Activated CD4-positive, alpha-beta memory T cell treated with anti-CD3 and anti-CD28 coated beads for 36 hours (primary cell): ENCODE measurements around the gene EFTUD2. TPM values are rescaled to one million over a fixed set of nuclear protein-coding genes. Genes with fewer than 3 reads are reported as not detected.

ENCODE experiments used
- CTCF ChIA-PET: fragments of 350-600 bp; sonication (Branson Sonifier 250); formaldehyde crosslinking; loops from one replicate; lab custom pipeline; 2021; ENCODE audit warnings: antibody characterized with exemption, inconsistent platforms; lab: Charles Lee
- POLR2A ChIA-PET: fragments of 350-600 bp; sonication (Branson Sonifier 250); formaldehyde crosslinking; loops from one replicate; lab custom pipeline; 2021; ENCODE audit warnings: antibody characterized with exemption; lab: Charles Lee
- DNase-seq: peaks from one replicate; pipeline ENCODE4 v3.0.0-alpha.2; 2020
- H3K27ac Mint-ChIP-seq: one replicate; pipeline ENCODE4 v1.8.0; 2021; ENCODE audit warnings: mixed read lengths
- H3K27me3 Mint-ChIP-seq: one replicate; pipeline ENCODE4 v1.8.0; 2021; ENCODE audit warnings: mixed read lengths
- H3K36me3 Mint-ChIP-seq: one replicate; pipeline ENCODE4 v1.8.0; 2021; ENCODE audit warnings: mixed read lengths
- H3K4me1 Mint-ChIP-seq: one replicate; pipeline ENCODE4 v1.8.0; 2021; ENCODE audit warnings: low read depth, mixed read lengths
- H3K4me3 Mint-ChIP-seq: one replicate; pipeline ENCODE4 v1.8.0; 2021; ENCODE audit warnings: mild to moderate bottlenecking, mixed read lengths
- H3K9me3 Mint-ChIP-seq: one replicate; pipeline ENCODE4 v1.8.0; 2021; ENCODE audit warnings: mixed read lengths
- intact Hi-C: fragments of 100-400 bp; cut with micrococcal nuclease; formaldehyde crosslinking; loops from one replicate; pipeline ENCODE4 v1.15.1; 2023
- total RNA-seq, 2 experiments: library from RNA; stranded (reverse); gene quantifications; one replicate each; pipeline ENCODE4 v1.2.3, GENCODE V29; 2021

EFTUD2 gene
- total RNA-seq, 2 experiments from 2014 or later, result 162 to 171 TPM

- Mint-ChIP-seq H3K9me3 (no peaks in the 10 kb centered on the region), H3K4me3 (no peak overlapping the region), H3K36me3 (peaks cover 3% of the 10 kb centered on the region), H3K27ac (no peak overlapping the region), H3K27me3 (no peaks in the 10 kb centered on the region), H3K4me1 (peaks cover 17% of the 10 kb centered on the region)
- no peak for DNase-seq
- ChIA-PET POLR2A (no interaction called here), CTCF (interaction anchor here (1.1 to 3.9 kb wide), 6 partner anchors 10 to 235 kb away, joined by 3 to 21 read pairs (median 4); partner anchors contain the start of gene ACBD4)
- intact Hi-C loops, result no loop called here
Observed at GRCh38 chr17:44900894-44901293, 1.6 kb upstream of the EFTUD2 start.

- H3K27me3 Mint-ChIP-seq, result no peaks in the 10 kb centered on the region
- intact Hi-C loops, result loop anchor here (1.0 to 5.0 kb wide), 2 partner anchors 124 to 190 kb away; partner anchors contain the start of gene DBF4B
Observed at GRCh38 chr17:44898768-44899073, 524 bp downstream of the EFTUD2 start.

GRCh38 chr17:44894642-44895041 is 4.6 kb downstream of the EFTUD2 start:
- DNase-seq, result no peak
- Mint-ChIP-seq H3K36me3 (peaks cover 16% of the 10 kb centered on the region), H3K27ac (no peak overlapping the region), H3K4me1 (peaks cover 26% of the 10 kb centered on the region), H3K4me3 (no peak overlapping the region), H3K9me3 (no peaks in the 10 kb centered on the region), H3K27me3 (no peaks in the 10 kb centered on the region)
- POLR2A ChIA-PET, result no interaction called here
- intact Hi-C loops, result loop anchor here (5.0 kb wide), 1 partner anchor 128 kb away; no protein-coding TSS in a partner anchor
- CTCF ChIA-PET, result interaction anchor here (0.9 to 1.0 kb wide), 2 partner anchors 16 to 241 kb away, joined by 3 to 4 read pairs; partner anchors contain the start of gene ACBD4

More at GRCh38 chr17:44898768-44899073, 524 bp downstream of the EFTUD2 start:
- CTCF ChIA-PET, result interaction anchor here (0.8 to 3.9 kb wide), 11 partner anchors 12 to 299 kb away, joined by 3 to 21 read pairs (median 5); partner anchors contain the start of gene ACBD4
- Mint-ChIP-seq H3K9me3 (no peaks in the 10 kb centered on the region), H3K27ac (peak overlapping the region; percentile 99), H3K4me3 (peak overlapping the region; percentile 87), H3K36me3 (peaks cover 10% of the 10 kb centered on the region), H3K4me1 (peaks cover 22% of the 10 kb centered on the region)
- POLR2A ChIA-PET, result interaction anchor here (1.1 to 2.1 kb wide), 5 partner anchors 15 to 250 kb away, joined by 3 to 7 read pairs (median 5); partner anchors contain the start of genes CCDC43, HEXIM1 and NMT1
- no peak for DNase-seq

GRCh38 chr17:44892250-44892649 is 7.0 kb downstream of the EFTUD2 start:
- H3K4me3 Mint-ChIP-seq, result no peak overlapping the region

GRCh38 chr17:44889003-44889402 is 10.2 kb downstream of the EFTUD2 start:
- no peaks in the 10 kb centered on the region for H3K27me3 Mint-ChIP-seq
- peaks cover 17% of the 10 kb centered on the region for H3K36me3 Mint-ChIP-seq
- no peaks in the 10 kb centered on the region for H3K9me3 Mint-ChIP-seq
- intact Hi-C loops, result no loop called here
- H3K4me3 Mint-ChIP-seq, result no peak overlapping the region
- H3K27ac Mint-ChIP-seq, result no peak overlapping the region
- peaks cover 14% of the 10 kb centered on the region for H3K4me1 Mint-ChIP-seq
- no peak for DNase-seq
- CTCF ChIA-PET, result no interaction called here
- POLR2A ChIA-PET, result no interaction called here

More at GRCh38 chr17:44892250-44892649, 7.0 kb downstream of the EFTUD2 start:
- Mint-ChIP-seq H3K36me3 (peaks cover 16% of the 10 kb centered on the region), H3K27me3 (no peaks in the 10 kb centered on the region), H3K9me3 (no peaks in the 10 kb centered on the region), H3K27ac (no peak overlapping the region), H3K4me1 (peaks cover 19% of the 10 kb centered on the region)
- intact Hi-C loops, result no loop called here
- no peak for DNase-seq
- CTCF ChIA-PET, result interaction anchor here (0.7 to 1.7 kb wide), 3 partner anchors 14 to 50 kb away, joined by 3 to 6 read pairs (median 5); no protein-coding TSS in a partner anchor
- POLR2A ChIA-PET, result no interaction called here

GRCh38 chr17:44887971-44888954 is 11.0 kb downstream of the EFTUD2 start:
- intact Hi-C loops, result no loop called here
- DNase-seq, result no peak
- Mint-ChIP-seq H3K36me3 (peaks cover 19% of the 10 kb centered on the region), H3K4me1 (peaks cover 11% of the 10 kb centered on the region), H3K9me3 (no peaks in the 10 kb centered on the region), H3K27ac (no peak overlapping the region), H3K27me3 (no peaks in the 10 kb centered on the region), H3K4me3 (no peak overlapping the region)
- POLR2A ChIA-PET, result no interaction called here
- CTCF ChIA-PET, result no interaction called here

- intact Hi-C loops, result no loop called here
- ChIA-PET POLR2A (no interaction called here), CTCF (no interaction called here)
- Mint-ChIP-seq H3K27ac (no peak overlapping the region), H3K4me1 (peaks cover 10% of the 10 kb centered on the region), H3K9me3 (no peaks in the 10 kb centered on the region), H3K36me3 (peaks cover 26% of the 10 kb centered on the region), H3K27me3 (no peaks in the 10 kb centered on the region), H3K4me3 (no peak overlapping the region)
- DNase-seq, result no peak
Observed at GRCh38 chr17:44887016-44887415, 12.2 kb downstream of the EFTUD2 start.

- no peaks in the 10 kb centered on the region for H3K27me3 Mint-ChIP-seq
- ChIA-PET CTCF (no interaction called here), POLR2A (no interaction called here)
- DNase-seq, result no peak
- H3K27ac Mint-ChIP-seq, result no peak overlapping the region
- intact Hi-C loops, result no loop called here
- H3K9me3 Mint-ChIP-seq, result no peaks in the 10 kb centered on the region
- H3K36me3 Mint-ChIP-seq, result peaks cover 33% of the 10 kb centered on the region
- H3K4me3 Mint-ChIP-seq, result no peak overlapping the region
- H3K4me1 Mint-ChIP-seq, result peaks cover 4% of the 10 kb centered on the region
Observed at GRCh38 chr17:44884941-44885340, 14.3 kb downstream of the EFTUD2 start.

GRCh38 chr17:44881145-44881544 is 18.1 kb downstream of the EFTUD2 start:
- POLR2A ChIA-PET, result no interaction called here
- peaks cover 45% of the 10 kb centered on the region for H3K36me3 Mint-ChIP-seq
- H3K27ac Mint-ChIP-seq, result no peak overlapping the region
- intact Hi-C loops, result no loop called here
- no peaks in the 10 kb centered on the region for H3K4me1 Mint-ChIP-seq
- CTCF ChIA-PET, result interaction anchor here (0.7 to 1.9 kb wide), 5 partner anchors 12 to 332 kb away, joined by 3 to 5 read pairs (median 3); no protein-coding TSS in a partner anchor
- no peak overlapping the region for H3K4me3 Mint-ChIP-seq
- no peak for DNase-seq
- H3K9me3 Mint-ChIP-seq, result no peaks in the 10 kb centered on the region
- H3K27me3 Mint-ChIP-seq, result no peaks in the 10 kb centered on the region

GRCh38 chr17:44880062-44880461 is 19.2 kb downstream of the EFTUD2 start:
- H3K27ac Mint-ChIP-seq, result no peak overlapping the region
- intact Hi-C loops, result no loop called here
- ChIA-PET CTCF (interaction anchor here (2.3 to 3.9 kb wide), 4 partner anchors 13 to 141 kb away, joined by 16 to 40 read pairs (median 28); no protein-coding TSS in a partner anchor), POLR2A (no interaction called here)
- H3K9me3 Mint-ChIP-seq, result no peaks in the 10 kb centered on the region
- no peaks in the 10 kb centered on the region for H3K27me3 Mint-ChIP-seq
- no peak overlapping the region for H3K4me3 Mint-ChIP-seq
- H3K4me1 Mint-ChIP-seq, result no peaks in the 10 kb centered on the region
- DNase-seq, result no peak
- peaks cover 47% of the 10 kb centered on the region for H3K36me3 Mint-ChIP-seq

- H3K9me3 Mint-ChIP-seq, result no peaks in the 10 kb centered on the region
- no peak overlapping the region for H3K27ac Mint-ChIP-seq
- DNase-seq, result no peak
- peaks cover 43% of the 10 kb centered on the region for H3K36me3 Mint-ChIP-seq
- ChIA-PET CTCF (interaction anchor here (1.0 to 3.9 kb wide), 12 partner anchors 12 to 220 kb away, joined by 3 to 40 read pairs (median 6); partner anchors contain the start of gene EFTUD2), POLR2A (no interaction called here)
- no peaks in the 10 kb centered on the region for H3K4me1 Mint-ChIP-seq
- no peak overlapping the region for H3K4me3 Mint-ChIP-seq
- intact Hi-C loops, result no loop called here
- H3K27me3 Mint-ChIP-seq, result no peaks in the 10 kb centered on the region
Observed at GRCh38 chr17:44879376-44879775, 19.9 kb downstream of the EFTUD2 start.
